HepG2 (cell line): ENCODE results near the gene GPS1. TPM values are rescaled to one million over a fixed set of nuclear protein-coding genes. Genes with fewer than 3 reads are reported as not detected.

ENCODE experiments used
- ATAC-seq: fragments of 200-7000 bp; cut with Tn5 transposase; 3 replicates; pipeline ENCODE4 v1.9.1; 2020; ENCODE audit warnings: mild to moderate bottlenecking, moderate library complexity
- BruUV-seq: library from RNA; stranded (reverse); fragments of 400-500 nt; replicated peaks from 2 replicates; lab custom pipeline; 2021; lab: Mats Ljungman, UMichigan
- CTCF ChIA-PET: fragments of 300-600 bp; formaldehyde crosslinking; extraction: SDS; loops from one replicate; lab custom pipeline; 2021; ENCODE audit warnings: low total read pairs, inconsistent platforms, low intra/inter-chr PET ratio; lab: Yijun Ruan, JAX
- POLR2A ChIA-PET: fragments of 350-600 bp; sonication (Branson Sonifier 250); formaldehyde crosslinking; loops from one replicate; lab custom pipeline; 2020; ENCODE audit warnings: antibody characterized with exemption, inconsistent platforms; lab: Yijun Ruan, JAX
- DNase-seq: peaks from one replicate; pipeline ENCODE4 v3.0.0-alpha.2; 2015; ENCODE audit warnings: low spot score
- FAIRE-seq: peaks from 3 replicates; lab custom pipeline; 2011; peaks lifted over from hg19 to GRCh38; lab: Jason Lieb, UNC
- H2AFZ ChIP-seq: one replicate; pipeline ENCODE4 v1.6.1; 2011; ENCODE audit warnings: low read length, inconsistent platforms
- H3K27ac ChIP-seq: fragments of 300-600 bp; 3 replicates; pipeline ENCODE4 v1.8.0; 2011; ENCODE audit warnings: mixed run types, mild to moderate bottlenecking, mixed read lengths, low read length, inconsistent platforms; ENCODE audit not compliant: insufficient read depth; ENCODE audit errors: extremely low read length
- H3K27me3 ChIP-seq, 2 experiments: fragments of 200-600 bp in 1 of 2; 2 replicates in 1 of 2; 3 replicates in 1 of 2; pipeline versions ENCODE4 v1.6.0 to v1.8.0; 2011; ENCODE audit warnings: low read length in 2 of 2, mild to moderate bottlenecking in 2 of 2, moderate library complexity in 2 of 2, inconsistent platforms in 1 of 2; ENCODE audit not compliant: insufficient read depth in 2 of 2, control insufficient read depth in 1 of 2
- H3K36me3 ChIP-seq, 2 experiments: fragments of 200-600 bp in 1 of 2; replicated peaks in 1 of 2; 2 replicates in 1 of 2; 3 replicates in 1 of 2; pipeline versions ENCODE4 v1.5.1 to v1.8.0; 2011; ENCODE audit warnings: low read length in 2 of 2, inconsistent platforms in 1 of 2; ENCODE audit not compliant: insufficient read depth in 2 of 2, control insufficient read depth in 1 of 2
- H3K4me1 ChIP-seq: 2 replicates; pipeline ENCODE4 v1.5.1; 2012; ENCODE audit warnings: low read length, inconsistent platforms; ENCODE audit not compliant: insufficient read depth
- H3K4me2 ChIP-seq: 2 replicates; pipeline ENCODE4 v1.6.0; 2011; ENCODE audit warnings: low read depth, low read length, inconsistent platforms
- H3K4me3 ChIP-seq, 3 experiments: fragments of 200-600 bp in 1 of 3; sonication (generic), shearing (Covaris generic) in 1 of 3; replicated peaks in 1 of 3; 2 replicates each; pipeline ENCODE4 v1.5.1; 2011 to 2016; ENCODE audit warnings: low read length in 3 of 3, inconsistent platforms in 2 of 3, low read depth in 2 of 3, mild to moderate bottlenecking in 2 of 3, control low read depth in 1 of 3, mixed read lengths in 1 of 3; ENCODE audit not compliant: insufficient read depth in 1 of 3
- H3K79me2 ChIP-seq: one replicate; pipeline ENCODE4 v1.6.1; 2011; ENCODE audit warnings: low read length, inconsistent platforms; ENCODE audit not compliant: insufficient read depth
- H3K9ac ChIP-seq: 2 replicates; pipeline ENCODE4 v1.6.0; 2011; ENCODE audit warnings: mild to moderate bottlenecking, low read depth, low read length, inconsistent platforms; ENCODE audit not compliant: insufficient read depth
- H3K9me3 ChIP-seq: 2 replicates; pipeline ENCODE4 v1.5.1; 2012; ENCODE audit warnings: mild to moderate bottlenecking, low read length
- H4K20me1 ChIP-seq: 2 replicates; pipeline ENCODE4 v1.6.0; 2011; ENCODE audit warnings: inconsistent platforms, mild to moderate bottlenecking, low read length, moderate library complexity; ENCODE audit not compliant: insufficient read depth
- ATM ChIP-seq: fragments of 450-650 bp; IDR thresholded peaks from 2 replicates; pipeline ENCODE4 v1.7.1; 2017; ENCODE audit warnings: mild to moderate bottlenecking, borderline replicate concordance
- ELF1 ChIP-seq: sonication (generic); formaldehyde crosslinking; IDR thresholded peaks from 2 replicates; pipeline ENCODE4 v1.4.0; 2020; ENCODE audit warnings: missing genetic modification reagents
- KLF16 ChIP-seq, 2 experiments: sonication (generic) in 1 of 2; formaldehyde crosslinking in 1 of 2; IDR thresholded peaks; 2 replicates each; pipeline versions ENCODE4 v1.6.1 to v1.8.0; 2016 to 2023; ENCODE audit warnings: missing genetic modification reagents in 2 of 2, missing compliant biosample characterization in 1 of 2
- PRDM4 ChIP-seq: sonication (generic); formaldehyde crosslinking; IDR thresholded peaks from 2 replicates; pipeline ENCODE4 v1.9.0; 2021; ENCODE audit warnings: missing genetic modification reagents, borderline replicate concordance
- SMARCE1 ChIP-seq: fragments of 450-650 bp; IDR thresholded peaks from 2 replicates; pipeline ENCODE4 v1.6.1; 2017; ENCODE audit warnings: borderline replicate concordance
- SYNCRIP ChIP-seq: fragments of 200-400 bp; formaldehyde crosslinking; IDR thresholded peaks from 2 replicates; pipeline ENCODE4 v1.6.1; 2018; ENCODE audit warnings: mild to moderate bottlenecking, low read depth, low read length; ENCODE audit not compliant: insufficient read depth
- TBX3 ChIP-seq: fragments of 450-650 bp; IDR thresholded peaks from 2 replicates; pipeline ENCODE4 v1.6.1; 2017; ENCODE audit warnings: antibody characterized with exemption, mild to moderate bottlenecking, inconsistent platforms, borderline replicate concordance
- TRIM24 ChIP-seq: sonication (generic); formaldehyde crosslinking; IDR thresholded peaks from 2 replicates; pipeline ENCODE4 v1.8.0; 2022; ENCODE audit warnings: mild to moderate bottlenecking, missing genetic modification reagents
- YEATS4 ChIP-seq: sonication (generic); formaldehyde crosslinking; IDR thresholded peaks from 2 replicates; pipeline ENCODE4 v1.4.0; 2020; ENCODE audit warnings: missing genetic modification reagents, borderline replicate concordance
- ZBTB39 ChIP-seq: sonication (generic); formaldehyde crosslinking; IDR thresholded peaks from 2 replicates; pipeline ENCODE4 v1.5.0; 2020; ENCODE audit warnings: missing genetic modification reagents
- ZNF431 ChIP-seq: sonication (generic); formaldehyde crosslinking; IDR thresholded peaks from 2 replicates; pipeline ENCODE4 v1.9.0; 2022; ENCODE audit warnings: missing genetic modification reagents, low read depth, mild to moderate bottlenecking, borderline replicate concordance
- ZNF557 ChIP-seq: sonication (generic); formaldehyde crosslinking; IDR thresholded peaks from 2 replicates; pipeline ENCODE4 v1.4.0; 2020; ENCODE audit warnings: missing genetic modification reagents
- ZNF570 ChIP-seq: sonication (generic); formaldehyde crosslinking; IDR thresholded peaks from 2 replicates; pipeline ENCODE4 v1.4.0; 2020; ENCODE audit warnings: mild to moderate bottlenecking, missing genetic modification reagents, borderline replicate concordance
- ZNF703 ChIP-seq: sonication (generic); formaldehyde crosslinking; IDR thresholded peaks from 2 replicates; pipeline ENCODE4 v1.5.1; 2020; ENCODE audit warnings: missing genetic modification reagents, mild to moderate bottlenecking, moderate library complexity, borderline replicate concordance
- ZNF879 ChIP-seq: sonication (generic); formaldehyde crosslinking; IDR thresholded peaks from 2 replicates; pipeline ENCODE4 v1.8.1; 2023; ENCODE audit warnings: missing genetic modification reagents
- ZZZ3 ChIP-seq: sonication (generic); formaldehyde crosslinking; IDR thresholded peaks from 2 replicates; pipeline ENCODE4 v1.4.0; 2020; ENCODE audit warnings: missing genetic modification reagents, mild to moderate bottlenecking, borderline replicate concordance
- WGBS: methylation state at CpG from one replicate; pipeline ENCODE4 v1.1.6; 2017; ENCODE audit warnings: low lambda C conversion rate; 5-methylcytosine and 5-hydroxymethylcytosine counted together
- in situ Hi-C: cut with HindIII; loops from 2 replicates; pipeline ENCODE4 v1.10.0; 2017; ENCODE audit warnings: low pct_unique_long_range_greater_than_20kb; ENCODE audit not compliant: extremely low pct_ligation_motif_present
- intact Hi-C: fragments of 100-400 bp; cut with micrococcal nuclease; formaldehyde crosslinking; loops from one replicate; pipeline ENCODE4 v1.10.0; 2022; ENCODE audit not compliant: unreplicated experiment
- polyA plus RNA-seq, 8 experiments: library from polyadenylated mRNA; depleted of rRNA in 3 of 8; stranded (reverse) in 7 of 8; unstranded in 1 of 8; fragments of >200 nt; fragmentation: Illumina TruSeq in 4 of 8; extraction: Trizol in 4 of 8; gene quantifications; 2 replicates each; pipeline versions ENCODE4 v1.2.1 to v1.2.3, GENCODE V29; 2011 to 2016; ENCODE audit warnings: low read depth in 4 of 8, missing spikeins in 1 of 8, mixed read lengths in 1 of 8; ENCODE audit not compliant: insufficient read depth in 1 of 8
- total RNA-seq, 5 experiments: library from RNA; depleted of rRNA; stranded (reverse); fragments of >200 nt; fragmentation: Illumina TruSeq; extraction: Trizol; gene quantifications; 2 replicates each; pipeline ENCODE4 v1.2.3, GENCODE V29; 2016; ENCODE audit warnings: low read depth in 1 of 5
- TF ChIP-seq, protein P1 (sequence below): sonication (generic); formaldehyde crosslinking; IDR thresholded peaks from 2 replicates; pipeline ENCODE4 v1.8.1; 2023; ENCODE audit warnings: mild to moderate bottlenecking, moderate library complexity, missing genetic modification reagents

Gene GPS1
- total and polyA plus RNA-seq, 2 of the 13 experiments (the other 11 are each of a cell fraction or from before 2014, with no cell fraction given) = 124 to 128 TPM

- no TSS peak for BruUV-seq
- CTCF ChIA-PET = no interaction called here
- H3K9ac ChIP-seq = peak overlapping the region; percentile 65
- H3K27ac ChIP-seq = peak overlapping the region; percentile 81
- POLR2A ChIA-PET = interaction anchor here (0.8 to 5.9 kb wide), 19 partner anchors 11 to 399 kb away, joined by 3 to 61 read pairs (median 4); partner anchors contain the start of genes ARHGDIA, CENPX, DCXR and LRRC45
- WGBS = 6% methylated on average over 18 of the region's 18 CpGs
- H4K20me1 ChIP-seq = peaks cover 2% of the 10 kb centered on the region; the same call in 1 of the 2 replicates
- peak; percentile 57 for FAIRE-seq
- H3K27me3 ChIP-seq = no peaks in the 10 kb centered on the region; a peak in 1 of 5 replicates
- peak; percentile 87 for DNase-seq
- peaks cover 26% of the 10 kb centered on the region for H3K79me2 ChIP-seq
- no peaks in the 10 kb centered on the region for H3K9me3 ChIP-seq
- H3K36me3 ChIP-seq = no peaks in the 10 kb centered on the region
- peak; percentile 2 for ATAC-seq
- intact Hi-C loops = loop anchor here (2.0 to 10.0 kb wide), 2 partner anchors 65 to 133 kb away; partner anchors contain the start of gene DCXR
- peak overlapping the region; percentile 65 for H3K4me2 ChIP-seq
- in situ Hi-C loops = no loop called here
- no peak overlapping the region for H2AFZ ChIP-seq
- H3K4me1 ChIP-seq = peaks cover 80% of the 10 kb centered on the region
- peak overlapping the region in 2 of 3 experiments; percentile 4 to 54; a peak in 3 of 6 replicates for H3K4me3 ChIP-seq
- TF ChIP-seq ZNF557 (CRISPR knock-in tag) = no peak
- TF ChIP-seq ZNF431 (CRISPR knock-in tag) = 0 out of 2 replicates have a peak, but pooled peaks have one; percentile 52
- TF ChIP-seq SMARCE1 = no peak
- peak; percentile 67; the same call in 1 of the 2 replicates for TF ChIP-seq YEATS4
- peak; percentile 98 for TF ChIP-seq ELF1 (CRISPR knock-in tag)
- no peak for TF ChIP-seq PRDM4 (CRISPR knock-in tag)
- no peak; the same call in 1 of the 2 replicates for TF ChIP-seq ZNF879
- no peak for TF ChIP-seq SYNCRIP
- TF ChIP-seq ZNF570 (CRISPR knock-in tag) = no peak
- peak in 1 of 2 experiments; percentile 67; a peak in 1 of 4 replicates for TF ChIP-seq KLF16 (CRISPR knock-in tag; IDR thresholded peaks at IDR 0.05)
- TF ChIP-seq ZBTB39 (CRISPR knock-in tag) = no peak
- TF ChIP-seq, protein P1, sequence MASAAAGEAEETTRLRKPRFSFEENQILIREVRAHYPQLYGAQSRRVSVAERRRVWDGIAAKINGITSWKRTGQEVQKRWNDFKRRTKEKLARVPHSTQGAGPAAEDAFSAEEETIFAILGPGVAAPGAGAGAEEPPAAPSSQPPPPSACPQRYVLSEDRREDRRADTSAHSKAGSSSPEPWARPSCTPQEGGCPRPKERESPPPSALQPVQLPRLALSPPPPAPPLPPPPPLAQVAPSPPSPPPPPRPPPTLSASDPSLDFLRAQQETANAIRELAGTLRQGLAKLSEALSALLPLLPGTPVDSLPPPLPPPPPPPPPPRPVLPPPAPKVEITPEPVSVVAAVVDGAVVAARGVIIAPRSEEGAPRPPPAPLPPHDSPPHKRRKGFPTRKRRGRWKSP = peak; percentile 74; the same call in 1 of the 2 replicates
- no peak for TF ChIP-seq ATM
- no peak for TF ChIP-seq TBX3
- TF ChIP-seq ZZZ3 (CRISPR knock-in tag) = 0 out of 2 replicates have a peak, but pooled peaks have one; percentile 24
- 0 out of 2 replicates have a peak, but pooled peaks have one; percentile 55 for TF ChIP-seq ZNF703 (CRISPR knock-in tag)
- no peak for TF ChIP-seq TRIM24
These were observed 50.3 kb downstream of the GPS1 start for GRCh38 chr17:82101767-82102679.
